GM12801 (cell line): Measurements from ENCODE around the gene RUFY3.

Source experiments
- TF ChIP-seq, protein P1 (sequence below): IDR thresholded peaks from one replicate; pipeline ENCODE4 v1.5.1; 2011; ENCODE audit warnings: control low read depth; ENCODE audit not compliant: insufficient read length; ENCODE audit errors: extremely low read depth

The RUFY3 gene

DNA sequence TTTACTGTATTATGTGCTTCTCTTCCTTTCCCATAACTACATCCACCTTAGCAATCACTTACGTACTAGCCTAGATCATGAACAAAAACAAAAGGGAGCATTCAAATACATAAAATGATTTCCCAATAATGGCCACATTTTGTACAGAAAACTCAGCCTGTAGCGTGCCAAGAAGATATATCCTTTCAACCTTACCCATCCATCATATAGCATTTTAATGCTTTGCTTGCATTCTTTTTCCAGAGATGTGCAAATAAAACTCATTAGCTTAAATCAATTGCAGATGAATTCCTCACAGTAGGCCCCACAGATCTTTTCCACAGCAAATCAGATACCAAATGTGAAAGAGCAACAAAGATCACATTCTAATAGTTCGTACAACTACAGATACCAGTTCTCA, 97.2 kb downstream of the RUFY3 start:
- TF ChIP-seq, protein P1, sequence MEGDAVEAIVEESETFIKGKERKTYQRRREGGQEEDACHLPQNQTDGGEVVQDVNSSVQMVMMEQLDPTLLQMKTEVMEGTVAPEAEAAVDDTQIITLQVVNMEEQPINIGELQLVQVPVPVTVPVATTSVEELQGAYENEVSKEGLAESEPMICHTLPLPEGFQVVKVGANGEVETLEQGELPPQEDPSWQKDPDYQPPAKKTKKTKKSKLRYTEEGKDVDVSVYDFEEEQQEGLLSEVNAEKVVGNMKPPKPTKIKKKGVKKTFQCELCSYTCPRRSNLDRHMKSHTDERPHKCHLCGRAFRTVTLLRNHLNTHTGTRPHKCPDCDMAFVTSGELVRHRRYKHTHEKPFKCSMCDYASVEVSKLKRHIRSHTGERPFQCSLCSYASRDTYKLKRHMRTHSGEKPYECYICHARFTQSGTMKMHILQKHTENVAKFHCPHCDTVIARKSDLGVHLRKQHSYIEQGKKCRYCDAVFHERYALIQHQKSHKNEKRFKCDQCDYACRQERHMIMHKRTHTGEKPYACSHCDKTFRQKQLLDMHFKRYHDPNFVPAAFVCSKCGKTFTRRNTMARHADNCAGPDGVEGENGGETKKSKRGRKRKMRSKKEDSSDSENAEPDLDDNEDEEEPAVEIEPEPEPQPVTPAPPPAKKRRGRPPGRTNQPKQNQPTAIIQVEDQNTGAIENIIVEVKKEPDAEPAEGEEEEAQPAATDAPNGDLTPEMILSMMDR = no peak

DNA sequence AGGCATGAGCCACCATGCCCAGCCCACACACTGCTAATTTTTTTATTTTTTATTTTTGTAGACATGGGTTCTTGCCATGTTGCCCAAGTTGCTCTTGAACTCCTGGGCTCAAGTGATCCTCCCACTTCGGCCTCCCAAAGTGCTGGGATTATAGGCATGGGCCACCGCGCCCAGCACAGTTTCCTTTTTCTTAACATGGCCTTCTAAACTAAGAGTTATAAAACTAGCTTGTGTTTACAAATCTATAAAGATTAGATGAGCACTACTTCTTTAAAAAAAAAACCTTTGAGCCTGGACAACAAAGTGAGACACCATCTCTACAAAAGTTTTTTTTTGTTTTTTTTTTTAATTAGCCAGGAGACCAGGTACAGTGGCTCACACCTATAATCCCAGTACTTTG, 107.3 kb downstream of the RUFY3 start:
- TF ChIP-seq, protein P1 = no peak

DNA sequence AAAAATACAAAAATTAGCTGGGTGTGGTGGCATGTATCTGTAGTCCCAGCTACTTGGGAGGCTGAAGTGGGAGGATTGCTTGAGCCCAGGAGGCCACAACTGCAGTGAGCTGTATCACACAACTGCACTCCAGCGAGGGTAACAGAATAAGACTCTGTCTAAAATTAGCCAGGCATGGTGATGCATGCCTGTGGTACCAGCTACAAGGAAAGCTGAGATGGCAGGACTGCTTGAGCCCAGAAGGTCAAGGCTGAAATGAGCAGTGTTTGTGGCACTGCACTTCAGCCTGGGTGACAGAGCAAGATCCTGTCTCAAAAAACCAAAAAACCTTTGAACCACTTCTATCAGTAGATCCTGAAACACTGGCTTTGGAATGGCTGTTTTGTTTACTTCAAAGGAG, 107.7 kb downstream of the RUFY3 start:
- TF ChIP-seq, protein P1 = no peak

DNA sequence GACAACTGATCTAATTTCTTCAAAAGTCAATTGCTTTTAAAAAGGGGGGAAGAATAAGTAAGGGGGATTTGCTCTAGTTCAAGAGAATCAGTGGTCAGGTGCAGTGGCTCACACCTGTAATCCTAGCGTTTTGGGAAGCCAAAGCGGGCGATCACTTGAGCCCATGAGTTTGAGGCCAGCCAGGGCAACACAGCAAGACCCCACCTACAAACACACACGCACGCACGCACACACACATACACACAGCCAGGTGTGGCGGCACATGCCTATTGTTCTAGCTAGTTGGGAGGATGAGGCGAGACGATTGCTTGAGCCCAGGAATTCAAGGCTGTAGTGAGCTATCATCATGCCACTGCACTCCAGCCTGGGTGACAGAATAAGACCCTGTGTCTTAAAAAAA, 108.3 kb downstream of the RUFY3 start:
- TF ChIP-seq, protein P1 = no peak

DNA sequence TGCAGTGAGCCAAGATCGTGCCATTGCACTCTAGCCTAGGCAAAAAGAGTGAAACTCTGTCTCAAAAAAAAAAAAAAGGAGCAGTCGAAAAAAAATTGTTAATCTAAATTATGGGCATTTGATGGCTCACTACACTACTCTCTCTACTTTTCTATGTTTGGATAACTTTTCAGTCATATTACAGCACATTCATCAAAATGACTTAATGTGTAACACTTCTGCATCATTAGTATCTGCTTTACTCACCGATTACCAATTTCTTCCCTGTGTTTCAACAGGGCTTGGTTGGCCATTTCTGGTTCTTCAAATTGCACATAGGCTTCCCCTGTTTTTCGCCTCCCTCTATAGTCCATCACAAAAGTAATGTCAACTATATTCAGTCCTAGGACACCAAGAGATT, 109.5 kb downstream of the RUFY3 start:
- TF ChIP-seq, protein P1 = no peak

- TF ChIP-seq, protein P1 = no peak
These were observed 111.9 kb downstream of the RUFY3 start for GRCh38 chr4:70833675-70834074.

DNA sequence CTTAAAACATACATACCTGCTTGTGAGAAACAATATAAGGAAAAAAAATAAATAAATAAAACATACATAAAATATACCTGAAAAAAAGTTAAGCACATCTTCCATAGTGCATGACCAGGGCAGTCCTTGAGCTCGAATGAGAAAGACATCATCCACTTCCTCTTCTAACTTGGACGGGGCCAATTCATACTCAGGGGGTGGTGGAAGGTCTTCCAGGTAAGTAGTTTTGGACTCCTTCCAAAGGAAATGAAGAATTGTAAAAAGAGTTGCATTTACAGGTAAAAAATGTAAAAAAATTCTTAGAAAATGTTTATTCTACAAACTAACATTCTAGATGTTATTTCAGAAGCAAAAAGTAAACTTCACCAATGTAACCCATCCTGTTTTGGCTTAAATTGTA, 114.3 kb downstream of the RUFY3 start:
- TF ChIP-seq, protein P1 = no peak

GRCh38 chr4:70838204-70838603, 116.4 kb downstream of the RUFY3 start:
- TF ChIP-seq, protein P1 = no peak
